Fibroblast of skin of left quadriceps (primary cell): ENCODE data around the gene PDZD2.
"Not testable (repeated sequence)": the region's sequence is repeated elsewhere in the genome, so short reads cannot be mapped to it uniquely, and the experiment has no call there.

Experiments used
- DNase-seq, 2 experiments: peaks; one replicate each; pipeline ENCODE4 v3.0.0-alpha.2; 2013; ENCODE audit warnings: low read depth in 2 of 2

The PDZD2 gene

GRCh38 chr5:31638748-31639418, at the start of gene PDZD2:
TSS of gene PDZD2 (plus strand) at chr5:31639131.
- peak; percentile 29 to 37 for DNase-seq

DNA sequence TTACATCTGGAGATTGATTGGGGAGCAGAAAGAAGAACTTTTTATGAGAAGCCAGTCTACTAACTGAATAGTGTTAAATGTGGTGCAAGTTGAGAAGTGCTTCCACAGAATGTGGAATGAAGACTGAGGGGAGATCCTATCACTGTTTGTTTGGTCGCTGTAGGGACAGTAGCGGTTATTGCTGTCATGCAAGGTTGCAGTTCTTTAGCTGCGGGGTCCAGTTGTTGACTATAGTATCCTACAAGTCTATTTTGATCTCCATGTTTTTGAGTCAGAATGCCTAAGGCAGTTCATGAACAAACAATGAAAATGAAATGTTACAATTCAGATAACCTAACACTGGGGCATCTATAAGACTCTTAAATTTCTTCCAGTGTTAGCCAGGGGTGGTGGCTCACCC, 45.3 kb upstream of the PDZD2 start:
- no peak for DNase-seq

- no peak for DNase-seq
Observed at GRCh38 chr5:31596354-31596753, 42.6 kb upstream of the PDZD2 start.

GRCh38 chr5:31598640-31599611, 40.0 kb upstream of the PDZD2 start:
- no peak for DNase-seq

GRCh38 chr5:31602305-31602704, 36.6 kb upstream of the PDZD2 start:
- DNase-seq: not testable (repeated sequence)

- DNase-seq: no peak
Observed at GRCh38 chr5:31604240-31604639, 34.7 kb upstream of the PDZD2 start.

GRCh38 chr5:31604644-31605043, 34.3 kb upstream of the PDZD2 start:
- DNase-seq: no peak

- no peak for DNase-seq
Observed at GRCh38 chr5:31605920-31606319, 33.0 kb upstream of the PDZD2 start.

- no peak for DNase-seq
Observed at GRCh38 chr5:31607546-31607945, 31.4 kb upstream of the PDZD2 start.

DNA sequence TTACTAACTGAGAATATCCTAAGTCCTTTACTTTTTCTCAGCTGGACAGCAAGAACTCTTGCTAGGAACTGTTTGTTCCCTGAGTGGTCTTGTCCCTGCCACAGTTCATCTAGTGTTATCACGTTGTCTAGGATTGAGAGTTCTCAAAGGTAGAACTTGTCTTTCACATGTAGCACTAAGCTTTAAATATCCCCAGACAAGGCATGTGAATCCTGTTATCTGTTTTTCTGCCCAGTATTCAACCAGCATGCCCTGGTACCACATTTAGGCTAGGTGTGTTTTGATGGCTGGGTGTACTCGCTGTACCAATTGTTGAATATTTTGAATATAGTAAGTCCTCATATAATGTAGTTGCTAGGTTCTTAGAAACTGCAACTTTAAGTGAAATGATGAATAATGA, 27.9 kb upstream of the PDZD2 start:
- no peak for DNase-seq

GRCh38 chr5:31613651-31614050, 25.3 kb upstream of the PDZD2 start:
- DNase-seq: no peak

- no peak for DNase-seq
Observed at GRCh38 chr5:31614151-31615020, 24.5 kb upstream of the PDZD2 start.

- no peak for DNase-seq
Observed at GRCh38 chr5:31617867-31618266, 21.1 kb upstream of the PDZD2 start.

DNA sequence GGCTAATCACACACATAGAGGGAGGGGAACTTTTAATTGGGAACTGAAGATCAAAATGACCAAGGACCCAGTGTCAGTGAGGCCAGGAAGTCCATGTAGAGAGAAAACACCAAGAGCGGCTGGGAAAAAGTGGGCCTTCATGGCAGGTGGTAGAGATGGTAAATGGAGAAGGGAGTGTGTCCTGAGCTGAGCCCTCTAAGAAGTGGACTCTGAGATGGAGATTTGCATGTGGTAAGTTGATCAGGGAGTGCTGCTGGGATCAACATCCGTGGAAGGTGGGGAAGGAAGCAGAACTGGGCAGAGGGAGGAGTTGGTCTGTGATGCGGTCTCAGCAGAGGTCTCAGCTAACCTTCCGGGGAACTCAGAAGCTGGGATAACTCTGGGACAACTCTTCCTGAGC, 18.9 kb upstream of the PDZD2 start:
- no peak for DNase-seq

- DNase-seq: no peak
Observed at GRCh38 chr5:31623249-31623648, 15.7 kb upstream of the PDZD2 start.

DNA sequence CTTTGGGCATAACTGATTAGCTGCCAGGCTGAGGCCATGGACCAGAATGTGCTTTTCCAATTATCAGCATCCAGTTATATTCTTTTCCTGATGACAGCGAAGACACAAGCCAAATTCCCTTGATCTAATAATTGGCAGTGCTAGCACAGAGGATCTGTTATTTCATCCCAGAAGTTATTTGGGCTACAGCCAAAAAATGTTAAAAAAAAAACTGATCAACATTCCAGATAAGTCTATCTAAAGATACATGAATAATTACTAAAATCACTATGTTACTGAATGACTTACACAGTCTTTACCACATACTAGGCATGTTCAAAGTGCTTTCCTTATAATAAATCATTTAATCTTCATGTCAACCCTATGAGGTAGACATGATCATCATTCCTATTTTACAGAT, 13.5 kb upstream of the PDZD2 start:
- DNase-seq: no peak

DNA sequence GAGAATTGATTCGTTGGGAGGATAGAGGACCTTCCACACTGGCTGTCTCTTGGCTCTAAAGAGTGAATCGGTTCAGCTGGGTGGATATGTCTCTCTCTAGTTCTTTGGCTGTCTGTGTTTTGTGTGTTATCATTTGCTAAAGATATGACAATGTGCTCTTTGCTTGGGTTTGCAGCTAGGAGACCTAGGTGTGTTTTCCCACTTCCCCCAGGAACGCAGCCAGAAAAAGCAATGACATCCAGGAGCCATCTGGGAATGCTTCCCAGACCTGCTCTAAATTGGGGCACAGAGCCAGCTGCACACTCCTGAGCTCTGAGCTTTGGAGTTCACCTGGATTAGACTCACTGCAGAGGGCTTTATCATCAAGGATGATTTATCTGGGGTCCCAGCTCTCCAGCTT, 12.8 kb upstream of the PDZD2 start:
- DNase-seq: no peak

DNA sequence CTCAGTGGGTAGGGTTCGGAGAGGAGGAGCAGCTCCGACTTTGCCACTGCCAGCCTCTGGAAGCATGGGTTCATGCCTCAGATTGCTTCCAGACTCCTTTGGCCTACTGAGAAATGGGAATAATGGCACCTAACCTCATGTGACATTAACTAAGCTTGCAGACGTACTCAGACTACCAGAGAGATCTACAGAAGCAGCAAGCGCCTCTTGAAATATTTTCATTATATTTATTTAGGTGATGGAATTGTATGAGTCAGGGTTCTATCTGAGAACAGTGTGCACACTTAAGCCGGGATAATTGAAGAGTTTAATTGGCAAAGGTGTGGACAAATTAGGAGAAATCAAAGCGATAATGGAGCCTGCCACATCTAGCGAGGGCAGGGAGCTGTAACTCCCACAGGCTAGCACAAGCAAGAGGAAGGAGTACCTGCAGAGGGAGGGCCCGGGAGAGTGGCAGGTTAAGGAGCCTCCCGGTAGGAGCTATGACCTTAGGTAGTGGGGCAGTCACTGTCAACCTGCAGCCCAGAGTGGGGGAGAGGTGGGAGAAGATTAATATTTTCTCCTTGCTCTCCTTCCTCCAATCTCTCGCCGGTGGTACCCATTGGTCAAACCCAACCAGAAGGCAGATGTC, 12.2 kb upstream of the PDZD2 start:
- DNase-seq: no peak

GRCh38 chr5:31630931-31631330, 8.0 kb upstream of the PDZD2 start:
- no peak for DNase-seq

- DNase-seq: no peak
Observed at GRCh38 chr5:31632460-31632859, 6.5 kb upstream of the PDZD2 start.

GRCh38 chr5:31635446-31635845, 3.5 kb upstream of the PDZD2 start:
- DNase-seq: no peak

- DNase-seq: no peak
Observed at GRCh38 chr5:31637851-31638250, 1.1 kb upstream of the PDZD2 start.
